ENCODE data around the gene PRKCH. TPM values are rescaled to one million over a fixed set of nuclear protein-coding genes. Genes with fewer than 3 reads are reported as not detected.

The PRKCH gene
- total and polyA plus RNA-seq, 10 of the 15 experiments (the other 5 are each of a cell fraction or from before 2014, with no cell fraction given), result 10.7 to 140 (median 33.2) TPM

DNA sequence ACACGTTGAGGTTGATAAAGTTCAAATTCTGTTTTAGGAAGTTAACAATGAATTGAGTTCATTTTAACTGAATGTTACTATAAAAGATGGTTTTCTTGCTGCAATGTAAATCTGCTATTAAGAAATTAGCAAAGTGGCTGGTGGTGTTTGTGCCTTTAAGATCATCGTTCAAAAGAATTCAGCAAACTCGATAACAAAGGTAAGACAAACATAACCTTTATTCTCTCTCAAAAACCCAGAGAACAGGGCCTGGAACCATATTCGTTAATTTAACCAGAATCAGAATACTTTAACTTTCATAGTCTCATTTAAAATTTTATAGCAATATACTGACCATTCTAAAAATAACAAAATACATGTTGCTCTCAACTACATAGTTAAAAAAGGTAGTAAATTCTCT is 43.6 kb upstream of the PRKCH start:
- Histone ChIP-seq H3K9ac (ENCODE audit: control insufficient read depth, insufficient read depth, low read length) (no peak overlapping the region), H3K27ac (ENCODE audit: control insufficient read depth, insufficient read depth) (no peak overlapping the region), H3K36me3 (ENCODE audit: control insufficient read depth in 2 of 2, insufficient read depth in 2 of 2, low read length in 1 of 2) (no peaks in the 10 kb centered on the region), H2AFZ (ENCODE audit: control insufficient read depth, low read depth, low read length) (no peak overlapping the region), H3K4me2 (ENCODE audit: control insufficient read depth, insufficient read depth) (no peak overlapping the region), H3K9me3 (replicated peaks; ENCODE audit: control insufficient read depth, insufficient read depth, low read length) (no peaks in the 10 kb centered on the region; the same call in 2 of the 3 replicates), H3K4me1 (ENCODE audit: control insufficient read depth, insufficient read depth, low read length) (no peaks in the 10 kb centered on the region), H3K27me3 (replicated peaks in 1 of 2; ENCODE audit: control insufficient read depth in 2 of 2, insufficient read depth in 2 of 2, low read length in 1 of 2) (peaks cover 2 to 20% of the 10 kb centered on the region in 2 experiments), H3K4me3 (no peak overlapping the region), H3K79me2 (ENCODE audit: control insufficient read depth, insufficient read depth, low read length) (no peaks in the 10 kb centered on the region), H4K20me1 (ENCODE audit: control insufficient read depth, insufficient read depth) (no peaks in the 10 kb centered on the region)
- BruUV-seq (replicated peaks), result no TSS peak
- SMC1A ChIA-PET (ENCODE audit: uncharacterized antibody, unreplicated experiment), result interaction anchor here (1.0 to 1.2 kb wide), 3 partner anchors 8 to 560 kb away, joined by 3 to 5 read pairs (median 3); no protein-coding TSS in a partner anchor
- TF ChIP-seq SIN3A (IDR thresholded peaks at IDR 0.05; ENCODE audit: low read depth, low read length) (no peak), NFYB (IDR thresholded peaks at IDR 0.05; ENCODE audit: insufficient read depth, low read depth, low read length) (no peak), ETV6 (conservative IDR thresholded peaks at IDR 0.05 in 1 of 2, IDR thresholded peaks at IDR 0.05 in 1 of 2; ENCODE audit: borderline replicate concordance in 1 of 2, low read depth in 1 of 2) (no peak), TARDBP (IDR thresholded peaks at IDR 0.05; ENCODE audit: borderline replicate concordance) (no peak), SREBF2 (IDR thresholded peaks at IDR 0.05; ENCODE audit: low read length) (no peak), MYC (IDR thresholded peaks at IDR 0.05; ENCODE audit: insufficient read depth, insufficient read length, insufficient replicate concordance, low read length, severe bottlenecking) (no peak), ZNF622 (IDR thresholded peaks at IDR 0.05) (no peak), BRCA1 (IDR thresholded peaks at IDR 0.05; ENCODE audit: low read depth, low read length) (no peak), POLR2AphosphoS2 (IDR thresholded peaks at IDR 0.05; ENCODE audit: low read depth, low read length) (no peak), ZNF217 (IDR thresholded peaks at IDR 0.05) (no peak), RUNX3 (IDR thresholded peaks at IDR 0.05; ENCODE audit: low read length) (no peak), MEF2B (IDR thresholded peaks at IDR 0.05; ENCODE audit: partially characterized antibody, poor library complexity, severe bottlenecking) (no peak), SMAD1 (IDR thresholded peaks at IDR 0.05; ENCODE audit: low read depth, partially characterized antibody) (no peak), RAD51 (IDR thresholded peaks at IDR 0.05) (no peak)
- TF ChIP-seq, protein P1, sequence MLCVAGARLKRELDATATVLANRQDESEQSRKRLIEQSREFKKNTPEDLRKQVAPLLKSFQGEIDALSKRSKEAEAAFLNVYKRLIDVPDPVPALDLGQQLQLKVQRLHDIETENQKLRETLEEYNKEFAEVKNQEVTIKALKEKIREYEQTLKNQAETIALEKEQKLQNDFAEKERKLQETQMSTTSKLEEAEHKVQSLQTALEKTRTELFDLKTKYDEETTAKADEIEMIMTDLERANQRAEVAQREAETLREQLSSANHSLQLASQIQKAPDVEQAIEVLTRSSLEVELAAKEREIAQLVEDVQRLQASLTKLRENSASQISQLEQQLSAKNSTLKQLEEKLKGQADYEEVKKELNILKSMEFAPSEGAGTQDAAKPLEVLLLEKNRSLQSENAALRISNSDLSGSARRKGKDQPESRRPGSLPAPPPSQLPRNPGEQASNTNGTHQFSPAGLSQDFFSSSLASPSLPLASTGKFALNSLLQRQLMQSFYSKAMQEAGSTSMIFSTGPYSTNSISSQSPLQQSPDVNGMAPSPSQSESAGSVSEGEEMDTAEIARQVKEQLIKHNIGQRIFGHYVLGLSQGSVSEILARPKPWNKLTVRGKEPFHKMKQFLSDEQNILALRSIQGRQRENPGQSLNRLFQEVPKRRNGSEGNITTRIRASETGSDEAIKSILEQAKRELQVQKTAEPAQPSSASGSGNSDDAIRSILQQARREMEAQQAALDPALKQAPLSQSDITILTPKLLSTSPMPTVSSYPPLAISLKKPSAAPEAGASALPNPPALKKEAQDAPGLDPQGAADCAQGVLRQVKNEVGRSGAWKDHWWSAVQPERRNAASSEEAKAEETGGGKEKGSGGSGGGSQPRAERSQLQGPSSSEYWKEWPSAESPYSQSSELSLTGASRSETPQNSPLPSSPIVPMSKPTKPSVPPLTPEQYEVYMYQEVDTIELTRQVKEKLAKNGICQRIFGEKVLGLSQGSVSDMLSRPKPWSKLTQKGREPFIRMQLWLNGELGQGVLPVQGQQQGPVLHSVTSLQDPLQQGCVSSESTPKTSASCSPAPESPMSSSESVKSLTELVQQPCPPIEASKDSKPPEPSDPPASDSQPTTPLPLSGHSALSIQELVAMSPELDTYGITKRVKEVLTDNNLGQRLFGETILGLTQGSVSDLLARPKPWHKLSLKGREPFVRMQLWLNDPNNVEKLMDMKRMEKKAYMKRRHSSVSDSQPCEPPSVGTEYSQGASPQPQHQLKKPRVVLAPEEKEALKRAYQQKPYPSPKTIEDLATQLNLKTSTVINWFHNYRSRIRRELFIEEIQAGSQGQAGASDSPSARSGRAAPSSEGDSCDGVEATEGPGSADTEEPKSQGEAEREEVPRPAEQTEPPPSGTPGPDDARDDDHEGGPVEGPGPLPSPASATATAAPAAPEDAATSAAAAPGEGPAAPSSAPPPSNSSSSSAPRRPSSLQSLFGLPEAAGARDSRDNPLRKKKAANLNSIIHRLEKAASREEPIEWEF (IDR thresholded peaks at IDR 0.05; ENCODE audit: insufficient replicate concordance, low read depth, low read length), result no peak
- TF ChIP-seq, protein P2, sequence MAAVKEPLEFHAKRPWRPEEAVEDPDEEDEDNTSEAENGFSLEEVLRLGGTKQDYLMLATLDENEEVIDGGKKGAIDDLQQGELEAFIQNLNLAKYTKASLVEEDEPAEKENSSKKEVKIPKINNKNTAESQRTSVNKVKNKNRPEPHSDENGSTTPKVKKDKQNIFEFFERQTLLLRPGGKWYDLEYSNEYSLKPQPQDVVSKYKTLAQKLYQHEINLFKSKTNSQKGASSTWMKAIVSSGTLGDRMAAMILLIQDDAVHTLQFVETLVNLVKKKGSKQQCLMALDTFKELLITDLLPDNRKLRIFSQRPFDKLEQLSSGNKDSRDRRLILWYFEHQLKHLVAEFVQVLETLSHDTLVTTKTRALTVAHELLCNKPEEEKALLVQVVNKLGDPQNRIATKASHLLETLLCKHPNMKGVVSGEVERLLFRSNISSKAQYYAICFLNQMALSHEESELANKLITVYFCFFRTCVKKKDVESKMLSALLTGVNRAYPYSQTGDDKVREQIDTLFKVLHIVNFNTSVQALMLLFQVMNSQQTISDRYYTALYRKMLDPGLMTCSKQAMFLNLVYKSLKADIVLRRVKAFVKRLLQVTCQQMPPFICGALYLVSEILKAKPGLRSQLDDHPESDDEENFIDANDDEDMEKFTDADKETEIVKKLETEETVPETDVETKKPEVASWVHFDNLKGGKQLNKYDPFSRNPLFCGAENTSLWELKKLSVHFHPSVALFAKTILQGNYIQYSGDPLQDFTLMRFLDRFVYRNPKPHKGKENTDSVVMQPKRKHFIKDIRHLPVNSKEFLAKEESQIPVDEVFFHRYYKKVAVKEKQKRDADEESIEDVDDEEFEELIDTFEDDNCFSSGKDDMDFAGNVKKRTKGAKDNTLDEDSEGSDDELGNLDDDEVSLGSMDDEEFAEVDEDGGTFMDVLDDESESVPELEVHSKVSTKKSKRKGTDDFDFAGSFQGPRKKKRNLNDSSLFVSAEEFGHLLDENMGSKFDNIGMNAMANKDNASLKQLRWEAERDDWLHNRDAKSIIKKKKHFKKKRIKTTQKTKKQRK (IDR thresholded peaks at IDR 0.05; ENCODE audit: low read depth, low read length), result no peak
- in situ Hi-C loops (cut with MboI) (no loop called here), intact Hi-C loops (cut with micrococcal nuclease; ENCODE audit: unreplicated experiment) (no loop called here)
- RAD21 ChIA-PET (ENCODE audit: unreplicated experiment), result no interaction called here
- CTCF ChIA-PET, result interaction anchor here (1.0 kb wide), 2 partner anchors 8 to 20 kb away, joined by 4 read pairs; no protein-coding TSS in a partner anchor
- POLR2A ChIA-PET, result no interaction called here
- no peak for FAIRE-seq
- no peak for ATAC-seq
- 38% methylated on average over 4 of the region's 4 CpGs for WGBS (ENCODE audit: insufficient coverage, insufficient replicate concordance, low lambda C conversion rate, missing lambda C conversion rate)
- DNase-seq (ENCODE audit: low read depth, low spot score), result no peak

Measured in GM12878 (cell line).